GM18858 (cell line): ENCODE measurements around the gene RAET1E.
"Not testable (repeated sequence)": the region's sequence is repeated elsewhere in the genome, so short reads cannot be mapped to it uniquely, and the experiment has no call there.

Experiments used
- ATAC-seq: cut with Tn5 transposase; IDR thresholded peaks from one replicate; pipeline ENCODE4 v1.9.1; 2021; ENCODE audit not compliant: unreplicated experiment

The RAET1E gene

DNA sequence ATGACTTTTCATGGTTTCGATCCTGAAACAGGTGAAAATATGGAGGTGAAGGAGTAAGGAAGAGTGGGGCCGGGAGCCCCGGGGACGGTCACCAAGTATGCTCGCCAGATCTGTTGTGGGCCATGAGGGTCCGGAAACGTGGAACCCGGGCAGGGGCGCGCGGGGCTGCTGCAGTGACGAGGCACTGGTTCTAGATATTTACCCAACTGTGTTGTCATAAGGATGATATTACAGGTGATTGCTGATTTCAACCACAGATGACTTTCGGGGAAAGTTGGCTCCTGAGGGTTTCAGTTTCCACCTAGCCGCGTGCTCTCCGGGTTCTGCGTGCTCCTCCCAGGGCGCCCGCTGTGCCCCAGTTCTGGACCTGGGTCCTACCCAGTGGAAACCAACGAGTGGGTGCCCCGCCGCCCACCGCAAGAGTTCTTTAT lies 12.8 kb upstream of the RAET1E start:
- ATAC-seq: no peak

DNA sequence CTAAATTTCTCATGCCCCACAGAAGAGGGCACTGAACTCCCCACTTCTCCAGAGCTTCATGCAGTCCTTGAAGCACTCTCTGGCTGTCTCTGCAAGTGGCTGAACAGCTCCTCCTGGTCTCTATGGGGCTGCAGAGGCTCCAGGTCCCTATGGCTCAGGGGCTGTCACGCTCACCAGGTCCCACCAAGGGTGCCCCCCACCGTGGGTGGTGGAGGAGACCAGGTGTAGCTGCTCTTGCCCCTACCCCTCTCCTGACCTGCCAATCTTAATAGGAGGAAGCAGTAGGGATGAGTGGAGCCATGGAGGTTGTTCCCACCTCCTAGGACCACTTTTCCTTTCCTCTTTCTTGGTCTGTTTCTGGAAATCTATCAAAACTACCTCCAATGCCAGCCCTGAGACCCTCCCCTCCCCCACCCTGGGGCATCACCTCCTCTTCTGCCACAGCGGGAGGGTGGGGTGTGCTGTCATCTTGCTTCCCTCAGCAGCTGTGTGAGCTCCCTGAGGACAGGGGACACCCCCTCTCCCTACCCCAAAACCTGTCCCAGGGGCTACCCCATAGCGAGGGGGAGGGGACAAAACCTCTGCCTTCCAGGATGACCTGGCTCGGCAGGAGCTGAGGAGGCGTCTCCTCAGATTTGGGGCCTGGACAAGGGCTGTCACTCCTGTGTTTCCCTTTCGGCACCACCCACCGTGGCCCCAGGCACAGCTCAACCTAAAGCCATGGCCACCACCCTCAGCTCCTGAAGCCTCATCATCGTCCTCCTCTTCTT lies 12.0 kb upstream of the RAET1E start:
- no peak for ATAC-seq

DNA sequence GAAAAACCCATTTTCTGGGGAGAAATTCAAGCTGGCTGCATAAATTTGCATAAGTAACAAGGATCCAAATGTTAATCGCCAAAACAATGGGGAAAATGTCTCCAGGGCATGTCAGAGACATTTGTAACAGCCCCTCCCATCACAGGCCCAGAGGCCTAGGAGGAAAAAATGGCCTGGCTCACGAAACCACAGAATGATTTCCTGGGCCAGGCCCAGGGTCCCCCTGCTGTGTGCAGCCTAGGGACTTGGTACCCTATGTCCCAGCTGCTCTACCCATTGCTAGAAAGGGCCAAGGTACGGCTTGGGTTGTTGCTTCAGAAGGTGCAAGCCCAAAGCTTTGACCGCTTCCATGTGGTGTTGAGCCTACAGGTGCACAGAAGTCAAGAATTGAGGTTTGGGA lies 10.6 kb upstream of the RAET1E start:
- not testable (repeated sequence) for ATAC-seq

DNA sequence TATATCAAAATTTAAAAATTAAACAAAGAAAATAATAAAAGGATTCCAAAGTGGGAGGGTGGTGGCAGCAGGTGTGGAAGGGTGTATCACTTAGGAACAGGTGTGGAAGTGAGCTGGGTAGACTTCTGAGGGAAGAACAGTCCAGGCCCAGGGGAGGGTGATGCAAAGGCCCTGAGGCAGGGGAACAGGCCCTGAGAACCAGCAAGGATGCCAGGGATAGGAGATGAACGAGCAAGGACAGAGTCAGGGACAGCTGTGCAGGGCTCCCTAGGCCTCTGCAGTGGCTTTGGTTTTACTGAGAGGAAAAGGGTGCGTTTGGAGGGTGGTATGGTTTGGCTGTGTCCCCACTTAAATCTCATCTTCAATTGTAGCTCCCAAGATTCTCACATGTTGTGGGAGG lies 9.4 kb upstream of the RAET1E start:
- no peak for ATAC-seq

DNA sequence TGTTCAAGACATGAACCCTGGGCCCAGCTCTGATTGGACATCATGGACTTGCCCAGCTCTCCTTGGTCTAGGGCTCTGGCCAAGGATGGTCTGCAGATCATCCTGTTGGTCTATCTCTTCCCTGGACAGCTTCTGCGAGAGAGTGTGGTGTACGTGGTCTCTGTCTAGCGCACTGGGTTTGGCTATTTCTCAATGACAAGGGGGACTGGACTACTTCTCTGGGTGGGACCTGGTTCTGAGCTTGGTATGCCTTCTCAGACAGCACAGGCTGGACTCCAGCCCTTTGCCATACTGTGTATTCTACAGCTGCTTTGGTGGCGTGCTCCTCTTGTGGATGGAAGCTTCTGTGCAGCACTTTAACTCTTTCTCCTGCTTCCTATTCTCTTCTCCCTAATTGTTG lies 8.5 kb upstream of the RAET1E start:
- ATAC-seq: no peak

DNA sequence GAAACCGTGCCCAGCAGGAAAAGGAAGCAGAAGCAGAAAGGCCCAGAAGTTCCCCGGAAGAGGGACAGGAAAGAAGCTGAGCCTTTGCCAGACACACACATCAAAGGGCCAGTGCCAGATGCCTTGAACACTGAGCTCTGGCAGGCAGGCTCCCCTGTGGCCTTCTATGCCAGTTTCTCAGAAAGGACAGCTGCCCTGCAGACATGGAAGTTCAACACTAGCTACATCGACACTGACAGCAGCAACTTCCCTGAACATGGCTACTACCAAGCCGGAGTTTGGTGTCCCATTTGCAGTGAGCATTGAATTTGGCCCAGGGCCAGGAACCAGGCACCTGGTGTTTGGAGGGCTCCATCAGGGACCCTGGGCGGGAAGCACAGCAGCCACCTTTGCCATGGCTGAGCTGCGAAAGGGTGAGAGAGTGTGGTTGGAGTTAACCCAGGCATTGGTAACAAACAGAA lies 8.0 kb upstream of the RAET1E start:
- ATAC-seq: no peak

DNA sequence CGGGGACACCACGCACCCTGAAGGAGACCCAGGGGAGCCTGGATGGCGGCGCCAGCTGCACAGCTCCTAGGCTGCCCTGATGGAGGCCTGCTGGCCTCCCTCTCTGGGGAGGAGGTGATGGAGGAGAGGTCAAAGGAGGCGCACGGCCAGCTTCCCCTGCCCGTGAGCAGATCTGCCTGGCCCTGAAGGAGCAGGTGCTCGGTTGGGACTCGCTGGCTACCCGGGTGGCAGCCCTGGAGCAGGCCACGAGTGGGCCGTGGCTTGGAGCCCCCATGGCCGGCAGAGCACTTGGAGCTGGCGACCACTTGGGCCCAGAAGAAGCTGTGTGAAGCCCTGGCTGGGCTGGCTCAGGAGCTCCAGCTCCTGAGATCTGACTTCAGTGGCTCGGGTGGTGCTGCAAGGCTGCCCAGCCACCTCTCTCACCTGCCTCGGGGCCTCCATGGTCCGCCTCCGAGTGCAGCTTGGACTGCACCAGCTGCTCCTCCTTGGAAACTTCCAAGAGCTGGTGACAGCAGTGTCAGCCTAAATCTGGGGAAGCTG lies 7.5 kb upstream of the RAET1E start:
- no peak for ATAC-seq

DNA sequence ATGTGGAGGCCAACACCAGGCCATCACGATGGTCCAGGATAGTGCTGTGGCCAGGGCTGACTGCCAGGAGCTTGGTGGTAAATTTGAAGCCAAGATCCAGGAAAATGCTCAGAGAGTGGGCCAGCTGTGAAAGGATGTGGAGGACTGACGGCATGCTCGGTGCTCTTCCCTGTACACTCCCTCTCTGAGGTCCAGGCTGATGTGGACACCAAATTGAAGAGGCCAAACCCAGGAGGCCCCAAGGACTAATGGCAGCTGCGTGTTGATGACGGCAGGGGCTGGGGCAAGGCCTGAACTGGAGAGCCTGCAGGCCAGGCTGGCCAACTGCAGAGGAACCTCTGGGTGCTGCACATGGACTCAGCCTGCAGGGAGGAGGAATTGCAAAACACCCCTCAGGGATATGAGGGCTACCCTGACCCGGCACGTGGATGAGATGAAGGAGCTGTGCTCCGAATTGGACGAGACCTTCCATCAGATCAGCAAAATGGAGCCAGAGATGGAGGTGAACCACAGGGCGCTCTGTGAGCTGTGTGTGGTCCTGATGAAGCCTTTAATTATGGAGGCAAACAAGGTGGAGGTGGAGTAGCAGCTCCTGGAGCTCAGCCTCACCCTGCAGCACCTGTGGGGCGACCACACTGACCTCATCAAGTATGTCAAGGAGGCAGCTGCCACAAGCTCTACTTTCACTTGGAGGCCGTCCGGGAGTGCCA lies 6.9 kb upstream of the RAET1E start:
- no peak for ATAC-seq

DNA sequence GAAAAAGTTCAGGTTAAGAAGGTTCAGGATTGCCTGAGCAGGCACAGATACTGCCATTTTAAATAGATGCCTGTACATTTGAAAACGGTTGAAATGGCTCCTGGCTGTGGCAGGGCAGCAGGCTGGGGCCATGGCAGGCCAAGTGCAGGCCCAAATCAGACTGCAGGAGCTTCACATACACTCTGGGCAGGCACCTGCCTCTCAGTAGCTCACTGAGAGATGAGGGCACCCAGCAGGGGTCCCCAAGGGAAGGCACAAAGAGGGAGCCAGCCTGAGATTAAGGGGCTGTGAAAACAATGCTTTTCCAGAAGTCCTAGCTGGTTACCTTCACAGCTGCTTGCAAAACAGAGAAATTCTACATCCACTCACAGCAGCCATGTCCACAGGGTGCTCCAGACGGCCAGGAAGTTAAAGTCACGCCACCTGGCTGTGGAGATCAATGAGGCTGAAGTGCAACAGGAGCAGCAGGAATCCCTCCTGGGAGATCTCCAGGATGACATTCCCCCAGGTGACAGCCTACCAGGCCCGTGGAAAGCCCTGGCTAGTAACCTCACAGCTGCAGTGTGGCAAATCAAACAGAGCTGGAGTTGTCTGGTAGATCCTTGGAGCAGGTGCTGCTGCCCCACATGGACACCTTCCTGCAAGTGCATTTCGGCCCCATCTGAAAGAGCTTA lies 6.2 kb upstream of the RAET1E start:
- no peak for ATAC-seq

DNA sequence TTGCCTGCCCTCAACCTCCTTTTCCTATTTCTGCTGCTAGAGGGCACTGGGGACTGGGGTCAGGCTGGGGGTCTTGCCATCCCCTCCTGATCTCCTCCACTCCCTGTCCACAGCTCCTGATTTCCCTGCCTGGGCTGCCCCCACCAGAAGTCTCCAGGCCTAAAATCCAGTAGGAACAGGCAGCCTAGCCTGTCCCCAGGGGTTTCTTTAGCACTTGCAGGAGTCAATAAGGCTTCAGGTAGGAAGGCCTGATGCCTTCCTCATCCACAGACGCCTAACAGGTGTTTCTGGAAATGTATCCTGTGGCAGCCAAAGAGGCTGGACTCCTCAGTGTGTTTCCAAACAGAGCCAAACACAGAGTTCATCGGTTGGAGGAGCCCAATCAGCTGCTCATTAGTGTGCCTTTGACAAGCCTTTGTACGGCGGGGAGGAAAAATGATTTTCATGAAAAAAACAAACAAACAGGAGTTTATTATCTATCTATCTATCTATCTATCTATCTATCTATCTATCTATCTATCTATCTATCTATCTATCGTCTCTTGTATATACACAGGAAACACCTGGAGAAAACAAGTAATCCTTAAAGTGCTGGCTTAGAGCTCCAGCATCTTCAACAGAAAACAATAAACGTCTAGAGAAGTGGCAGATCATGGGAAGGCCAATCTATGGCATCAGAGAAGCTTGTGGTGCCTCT lies 3.7 kb upstream of the RAET1E start:
- ATAC-seq: no peak

DNA sequence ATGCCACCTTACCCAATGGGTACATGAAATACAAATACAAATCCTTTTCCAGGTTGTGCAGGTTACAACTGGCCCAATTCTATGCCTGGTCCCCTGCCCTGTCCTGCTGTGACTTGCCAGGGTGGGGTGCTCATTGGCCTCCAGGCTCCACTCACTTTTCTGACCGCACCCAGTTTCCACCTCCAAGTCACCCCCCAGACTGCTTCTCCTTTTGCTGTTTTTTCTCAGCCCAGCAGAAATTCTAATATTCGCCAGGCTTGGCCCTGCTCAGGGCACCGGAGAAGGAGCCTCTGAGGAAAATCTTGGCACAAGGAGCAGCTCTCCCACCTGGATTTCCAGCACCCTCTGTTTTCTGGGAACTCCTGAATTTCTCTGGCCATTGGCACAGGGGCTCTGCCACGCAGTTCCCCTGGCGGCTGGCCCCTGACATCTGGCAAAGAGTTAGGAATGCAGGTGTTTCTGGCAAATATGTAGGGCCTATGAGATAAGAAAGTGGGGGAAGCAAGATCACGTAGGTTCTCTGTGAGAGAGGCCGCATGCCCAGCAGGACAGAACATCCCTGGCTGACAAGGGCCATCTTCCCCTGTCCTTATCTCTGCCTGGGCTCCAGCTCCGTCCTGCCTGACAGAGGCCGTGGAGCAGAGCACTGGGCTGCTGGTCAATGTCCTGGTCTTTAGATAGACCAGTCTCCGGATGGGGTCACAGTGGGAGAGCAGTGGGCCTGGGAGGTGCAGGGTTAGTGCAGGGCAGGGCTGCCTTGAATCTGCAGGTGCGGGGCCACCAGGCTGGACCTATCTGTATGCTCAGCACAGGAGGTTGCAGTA lies 2.9 kb upstream of the RAET1E start:
- ATAC-seq: no peak

DNA sequence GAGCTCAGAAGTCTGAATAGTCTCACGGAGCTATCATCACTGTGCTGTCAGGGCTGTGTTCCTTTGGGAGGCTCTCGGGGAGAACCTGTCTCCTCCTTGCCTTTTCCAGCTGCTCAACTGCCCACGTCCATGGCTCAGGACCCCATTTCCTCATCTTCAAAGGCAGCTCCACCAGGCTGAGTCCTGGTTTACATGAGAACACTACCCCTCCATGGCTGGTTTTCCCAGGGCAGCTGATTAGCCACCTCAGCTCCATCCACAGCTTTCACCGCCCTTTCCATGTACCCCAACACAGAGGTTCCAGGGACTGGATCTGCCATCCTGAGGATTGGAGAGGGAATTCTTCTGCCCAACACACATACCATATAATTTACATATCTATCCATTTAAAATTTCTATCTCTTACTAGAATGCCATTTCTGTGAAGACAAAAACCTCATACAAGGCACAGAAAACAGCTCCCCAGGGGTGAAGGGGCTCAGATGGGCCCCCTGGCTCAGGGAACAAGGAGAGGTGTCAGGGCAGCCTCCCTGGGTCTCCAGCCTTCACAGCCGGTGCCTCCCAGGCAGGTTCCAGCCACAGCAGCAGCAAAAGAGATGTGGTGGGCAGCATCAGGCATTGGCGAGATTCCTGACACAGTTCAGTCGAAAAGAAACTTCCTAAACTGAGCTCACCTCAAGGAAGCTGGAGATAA lies 2.2 kb upstream of the RAET1E start:
- ATAC-seq: no peak

DNA sequence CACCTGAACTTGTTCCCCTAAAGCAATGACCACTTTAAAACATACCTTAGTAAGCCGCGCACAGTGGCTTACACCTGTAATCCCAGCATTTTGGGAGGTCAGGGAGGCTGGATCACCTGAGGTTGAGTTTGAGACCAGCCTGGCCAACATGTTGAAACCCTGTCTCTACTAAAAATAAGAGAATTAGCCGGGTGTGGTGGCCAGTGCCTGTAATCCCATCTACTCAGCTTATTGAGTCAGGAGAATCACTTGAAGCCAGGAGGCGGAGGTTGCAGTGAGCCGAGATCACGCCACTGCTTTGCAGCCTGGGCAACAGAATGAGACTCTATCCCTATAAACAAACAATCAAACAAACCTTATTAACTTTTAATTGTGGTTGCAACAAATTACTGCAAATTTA lies 1.6 kb upstream of the RAET1E start:
- no peak for ATAC-seq

DNA sequence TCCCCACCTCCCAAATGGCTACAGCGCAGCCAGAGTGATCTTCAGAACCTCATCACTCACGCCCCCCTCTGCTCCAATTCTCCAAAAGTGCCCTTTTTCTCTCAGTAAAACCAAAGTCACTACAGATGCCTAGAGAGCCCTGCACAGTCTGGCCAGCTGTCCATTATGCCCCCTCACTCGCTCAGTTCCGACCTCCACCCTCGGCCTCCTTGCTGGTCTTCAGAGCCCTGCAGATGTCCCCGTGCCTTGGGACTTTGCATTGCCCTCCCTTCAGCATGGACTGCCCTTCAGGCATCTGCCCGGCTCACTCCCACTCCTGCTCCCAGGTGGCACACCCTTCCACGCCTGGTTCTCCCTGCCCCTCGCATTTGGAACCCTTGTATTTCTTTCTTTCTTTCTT lies 1.1 kb upstream of the RAET1E start:
- no peak for ATAC-seq

DNA sequence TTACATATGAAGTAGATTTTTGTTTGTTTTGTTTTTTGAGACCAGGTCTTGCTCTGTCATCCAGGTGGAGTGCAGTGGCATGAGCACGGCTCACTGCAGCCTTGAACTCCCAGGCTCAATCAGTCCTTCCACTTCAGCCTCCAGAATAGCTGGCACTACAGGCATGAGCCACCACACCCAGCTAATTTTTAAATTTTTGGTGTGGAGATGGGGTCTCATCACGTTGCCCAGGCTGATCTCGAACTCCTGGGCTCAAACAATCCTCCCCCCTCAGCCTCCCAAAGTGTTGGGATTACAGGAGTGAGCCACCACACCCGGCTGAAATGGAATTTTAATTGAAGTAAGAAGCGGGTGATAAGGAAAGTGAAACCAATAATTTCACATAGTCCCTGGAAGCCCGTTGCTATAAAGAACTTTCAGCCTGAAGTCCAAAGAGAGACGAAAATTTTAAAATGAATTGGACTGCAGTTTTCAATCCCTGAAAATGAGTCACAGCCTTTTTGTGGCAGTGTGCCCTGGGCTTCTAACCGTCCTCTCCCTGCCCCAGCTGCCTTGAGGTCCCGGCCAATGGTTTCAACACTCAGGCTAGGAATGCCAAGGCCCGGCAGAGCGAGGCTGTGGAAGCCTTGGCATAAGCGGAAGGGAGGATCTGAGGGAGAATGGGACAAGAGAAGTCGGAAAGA lies 757 bp downstream of the RAET1E start:
- no peak for ATAC-seq

DNA sequence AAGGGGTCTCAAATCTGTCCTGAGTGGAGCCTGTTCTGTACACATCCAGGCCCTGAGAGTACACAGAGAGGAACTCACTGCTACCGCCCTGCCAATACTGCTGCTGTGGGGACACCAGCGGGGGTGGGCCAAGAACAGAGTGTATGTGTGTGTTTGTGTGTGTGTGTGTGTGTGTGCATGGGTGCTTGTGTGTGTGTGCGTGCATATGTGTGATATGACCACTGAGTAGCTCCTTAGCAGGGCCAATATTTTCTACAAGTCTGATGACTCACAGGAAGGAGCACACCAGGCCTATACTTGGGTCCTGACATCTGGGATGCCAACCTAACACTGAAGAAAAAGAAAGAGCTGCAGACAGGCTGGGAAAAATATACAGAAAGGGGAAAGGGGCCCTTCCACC lies 1.4 kb downstream of the RAET1E start:
- no peak for ATAC-seq

DNA sequence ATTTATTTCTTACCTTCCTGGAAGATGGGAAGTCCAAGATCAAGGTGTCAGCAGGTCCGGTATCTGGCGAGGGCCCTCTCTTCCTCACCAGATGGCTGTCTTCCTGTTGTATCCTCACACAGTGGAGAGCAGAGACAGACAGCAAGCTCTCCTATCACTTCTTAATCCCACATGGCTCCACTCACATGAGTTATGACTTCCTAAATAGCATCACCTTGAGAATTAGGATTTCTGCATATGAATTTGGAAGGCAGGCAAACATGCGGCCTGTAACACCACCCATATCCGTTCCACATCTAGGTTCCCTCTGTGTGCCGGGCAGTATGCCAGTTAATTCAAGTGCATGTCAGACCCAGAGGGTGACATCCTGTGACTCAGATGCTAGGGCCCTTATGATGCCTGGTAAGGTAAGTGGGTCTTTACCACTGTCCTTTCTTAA lies 2.1 kb downstream of the RAET1E start:
- ATAC-seq: no peak

DNA sequence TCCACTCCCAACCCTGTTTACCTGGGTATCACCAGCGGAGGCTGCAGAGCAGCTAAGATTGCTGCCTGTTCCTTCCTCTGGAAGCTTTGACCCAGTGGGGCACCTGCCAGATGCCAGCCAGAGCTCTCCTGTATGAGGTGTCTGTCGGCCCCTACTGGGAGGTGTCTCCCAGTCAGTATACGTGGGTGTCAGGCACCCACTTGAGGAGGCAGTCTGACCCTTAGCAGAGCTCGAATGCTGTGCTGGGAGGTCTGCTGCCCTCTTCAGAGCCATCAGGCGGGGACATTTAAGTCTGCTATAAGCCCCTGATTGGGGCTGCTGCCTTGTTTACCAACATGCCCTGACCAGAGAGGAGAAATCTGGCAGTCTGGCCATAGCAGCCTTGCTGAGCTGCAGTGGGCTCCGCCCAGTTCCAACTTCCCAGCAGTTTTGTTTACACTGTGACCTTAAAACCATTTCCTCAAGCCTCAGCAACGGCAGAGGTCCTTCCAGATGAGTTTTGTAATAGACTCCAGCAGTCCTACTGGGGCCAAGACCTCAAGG lies 2.8 kb downstream of the RAET1E start:
- ATAC-seq: no peak

DNA sequence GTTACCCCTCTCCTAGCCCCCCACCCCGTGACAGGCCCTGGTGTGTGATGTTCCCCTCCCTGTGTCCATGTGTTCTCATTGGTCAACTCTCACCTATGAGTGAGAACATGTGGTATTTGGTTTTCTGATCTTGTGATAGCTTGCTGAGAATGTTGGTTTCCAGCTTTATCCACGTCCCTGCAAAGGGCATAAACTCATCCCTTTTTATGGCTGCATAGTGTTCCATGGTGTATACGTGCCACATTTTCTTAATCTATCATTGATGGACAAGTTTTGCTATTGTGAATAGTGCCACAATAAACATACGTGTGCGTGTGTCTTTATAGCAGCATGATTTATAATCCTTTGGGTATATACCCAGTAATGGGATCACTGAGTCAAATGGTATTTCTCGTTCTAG lies 6.0 kb downstream of the RAET1E start:
- ATAC-seq: not testable (repeated sequence)
